SK-N-SH treated with all-trans-retinoic acid at 6 μM for 48 hours (cell line): Measurements from ENCODE around the gene ARID1B.

Experiments used
- ATAC-seq: fragments of 200-7000 bp; cut with Tn5 transposase; 3 replicates; pipeline ENCODE4 v1.9.1; 2020; ENCODE audit warnings: mild to moderate bottlenecking, moderate library complexity
- ARNTL ChIP-seq: fragments of 450-650 bp; formaldehyde crosslinking; IDR thresholded peaks from 2 replicates; pipeline ENCODE4 v1.5.0; 2020; ENCODE audit warnings: low read depth, mild to moderate bottlenecking, moderate library complexity, borderline replicate concordance
- BACH2 ChIP-seq: fragments of 250-450 bp; sonication (Bioruptor Pico); IDR thresholded peaks from 2 replicates; pipeline ENCODE4 v1.9.0; 2021; ENCODE audit warnings: mild to moderate bottlenecking, borderline replicate concordance
- CSDC2 ChIP-seq: fragments of 250-450 bp; sonication (Bioruptor Pico); IDR thresholded peaks from 2 replicates; pipeline ENCODE4 v1.5.0; 2020; ENCODE audit warnings: mild to moderate bottlenecking, moderate library complexity
- ESRRG ChIP-seq: fragments of 250-450 bp; sonication (Bioruptor Pico); IDR thresholded peaks from 2 replicates; pipeline ENCODE4 v1.6.1; 2021; ENCODE audit warnings: mild to moderate bottlenecking
- GLIS3 ChIP-seq: fragments of 250-450 bp; sonication (Bioruptor Pico); IDR thresholded peaks from 2 replicates; pipeline ENCODE4 v1.5.0; 2020; ENCODE audit warnings: mild to moderate bottlenecking, moderate library complexity
- ISL1 ChIP-seq: fragments of 250-450 bp; sonication (Bioruptor Pico); IDR thresholded peaks from 2 replicates; pipeline ENCODE4 v2.1.2; 2022; ENCODE audit warnings: mild to moderate bottlenecking, moderate library complexity
- OSR1 ChIP-seq: fragments of 250-450 bp; sonication (Bioruptor Pico); IDR thresholded peaks from 2 replicates; pipeline ENCODE4 v1.8.0; 2022; ENCODE audit warnings: moderate library complexity, mild to moderate bottlenecking, inconsistent platforms
- POU6F1 ChIP-seq: fragments of 250-450 bp; sonication (Bioruptor Pico); IDR thresholded peaks from 2 replicates; pipeline ENCODE4 v1.8.0; 2021; ENCODE audit warnings: low read depth, mild to moderate bottlenecking, moderate library complexity, borderline replicate concordance
- PPARA ChIP-seq: fragments of 250-450 bp; sonication (Bioruptor Pico); IDR thresholded peaks from 2 replicates; pipeline ENCODE4 v1.5.0; 2020; ENCODE audit warnings: mild to moderate bottlenecking, borderline replicate concordance
- RARB ChIP-seq: fragments of 250-450 bp; sonication (Bioruptor Pico); IDR thresholded peaks from 2 replicates; pipeline ENCODE4 v1.8.0; 2021; ENCODE audit warnings: mild to moderate bottlenecking, moderate library complexity
- SNAI2 ChIP-seq: fragments of 250-450 bp; sonication (Bioruptor Pico); IDR thresholded peaks from 2 replicates; pipeline ENCODE4 v1.5.0; 2020; ENCODE audit warnings: mild to moderate bottlenecking, moderate library complexity
- TCF4 ChIP-seq: fragments of 250-450 bp; sonication (Bioruptor Pico); IDR thresholded peaks from 2 replicates; pipeline ENCODE4 v1.8.0; 2021; ENCODE audit warnings: mild to moderate bottlenecking, moderate library complexity, borderline replicate concordance
- TOX ChIP-seq: fragments of 250-450 bp; sonication (Bioruptor Pico); IDR thresholded peaks from 2 replicates; pipeline ENCODE4 v1.8.0; 2021; ENCODE audit warnings: mild to moderate bottlenecking, moderate library complexity, borderline replicate concordance
- TSHZ2 ChIP-seq: fragments of 250-450 bp; sonication (Bioruptor Pico); IDR thresholded peaks from 2 replicates; pipeline ENCODE4 v1.5.0; 2020; ENCODE audit warnings: mild to moderate bottlenecking, moderate library complexity
- ZFP3 ChIP-seq: fragments of 250-450 bp; sonication (Bioruptor Pico); IDR thresholded peaks from 2 replicates; pipeline ENCODE4 v1.5.0; 2020; ENCODE audit warnings: mild to moderate bottlenecking, moderate library complexity
- ZFP30 ChIP-seq: fragments of 450-650 bp; formaldehyde crosslinking; IDR thresholded peaks from 2 replicates; pipeline ENCODE4 v1.5.0; 2022; ENCODE audit warnings: mild to moderate bottlenecking, moderate library complexity
- ZNF565 ChIP-seq: fragments of 450-650 bp; formaldehyde crosslinking; conservative IDR thresholded peaks from 2 replicates; pipeline ENCODE4 v1.5.0; 2020; ENCODE audit warnings: low read depth, mild to moderate bottlenecking, moderate library complexity
- ZNF70 ChIP-seq: fragments of 450-650 bp; formaldehyde crosslinking; IDR thresholded peaks from 2 replicates; pipeline ENCODE4 v1.5.0; 2020; ENCODE audit warnings: mild to moderate bottlenecking, moderate library complexity
- TF ChIP-seq, protein P1 (sequence below): fragments of 250-450 bp; sonication (Bioruptor Pico); IDR thresholded peaks from 2 replicates; pipeline ENCODE4 v1.5.1; 2020; ENCODE audit warnings: low read depth, mild to moderate bottlenecking, moderate library complexity
- TF ChIP-seq, protein P2 (sequence below): fragments of 250-450 bp; sonication (Bioruptor Pico); IDR thresholded peaks from 2 replicates; pipeline ENCODE4 v1.8.0; 2020; ENCODE audit warnings: mild to moderate bottlenecking, moderate library complexity, borderline replicate concordance

The ARID1B gene

GRCh38 chr6:157072128-157072527, 294.9 kb downstream of the ARID1B start:
- no peak for ATAC-seq
- TF ChIP-seq, protein P1, sequence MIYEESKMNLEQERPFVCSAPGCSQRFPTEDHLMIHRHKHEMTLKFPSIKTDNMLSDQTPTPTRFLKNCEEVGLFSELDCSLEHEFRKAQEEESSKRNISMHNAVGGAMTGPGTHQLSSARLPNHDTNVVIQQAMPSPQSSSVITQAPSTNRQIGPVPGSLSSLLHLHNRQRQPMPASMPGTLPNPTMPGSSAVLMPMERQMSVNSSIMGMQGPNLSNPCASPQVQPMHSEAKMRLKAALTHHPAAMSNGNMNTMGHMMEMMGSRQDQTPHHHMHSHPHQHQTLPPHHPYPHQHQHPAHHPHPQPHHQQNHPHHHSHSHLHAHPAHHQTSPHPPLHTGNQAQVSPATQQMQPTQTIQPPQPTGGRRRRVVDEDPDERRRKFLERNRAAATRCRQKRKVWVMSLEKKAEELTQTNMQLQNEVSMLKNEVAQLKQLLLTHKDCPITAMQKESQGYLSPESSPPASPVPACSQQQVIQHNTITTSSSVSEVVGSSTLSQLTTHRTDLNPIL (CRISPR knock-in tag), result no peak
- no peak for TF ChIP-seq BACH2 (CRISPR knock-in tag)
- TF ChIP-seq POU6F1 (CRISPR knock-in tag), result no peak
- TF ChIP-seq SNAI2, result no peak
- TF ChIP-seq, protein P2, sequence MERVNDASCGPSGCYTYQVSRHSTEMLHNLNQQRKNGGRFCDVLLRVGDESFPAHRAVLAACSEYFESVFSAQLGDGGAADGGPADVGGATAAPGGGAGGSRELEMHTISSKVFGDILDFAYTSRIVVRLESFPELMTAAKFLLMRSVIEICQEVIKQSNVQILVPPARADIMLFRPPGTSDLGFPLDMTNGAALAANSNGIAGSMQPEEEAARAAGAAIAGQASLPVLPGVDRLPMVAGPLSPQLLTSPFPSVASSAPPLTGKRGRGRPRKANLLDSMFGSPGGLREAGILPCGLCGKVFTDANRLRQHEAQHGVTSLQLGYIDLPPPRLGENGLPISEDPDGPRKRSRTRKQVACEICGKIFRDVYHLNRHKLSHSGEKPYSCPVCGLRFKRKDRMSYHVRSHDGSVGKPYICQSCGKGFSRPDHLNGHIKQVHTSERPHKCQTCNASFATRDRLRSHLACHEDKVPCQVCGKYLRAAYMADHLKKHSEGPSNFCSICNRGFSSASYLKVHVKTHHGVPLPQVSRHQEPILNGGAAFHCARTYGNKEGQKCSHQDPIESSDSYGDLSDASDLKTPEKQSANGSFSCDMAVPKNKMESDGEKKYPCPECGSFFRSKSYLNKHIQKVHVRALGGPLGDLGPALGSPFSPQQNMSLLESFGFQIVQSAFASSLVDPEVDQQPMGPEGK (CRISPR knock-in tag), result no peak
- TF ChIP-seq TSHZ2 (CRISPR knock-in tag), result no peak
- no peak for TF ChIP-seq PPARA (CRISPR knock-in tag)
- TF ChIP-seq ZNF70 (CRISPR knock-in tag), result no peak
- no peak for TF ChIP-seq OSR1 (CRISPR knock-in tag)
- TF ChIP-seq GLIS3, result no peak
- TF ChIP-seq RARB (CRISPR knock-in tag), result no peak

DNA sequence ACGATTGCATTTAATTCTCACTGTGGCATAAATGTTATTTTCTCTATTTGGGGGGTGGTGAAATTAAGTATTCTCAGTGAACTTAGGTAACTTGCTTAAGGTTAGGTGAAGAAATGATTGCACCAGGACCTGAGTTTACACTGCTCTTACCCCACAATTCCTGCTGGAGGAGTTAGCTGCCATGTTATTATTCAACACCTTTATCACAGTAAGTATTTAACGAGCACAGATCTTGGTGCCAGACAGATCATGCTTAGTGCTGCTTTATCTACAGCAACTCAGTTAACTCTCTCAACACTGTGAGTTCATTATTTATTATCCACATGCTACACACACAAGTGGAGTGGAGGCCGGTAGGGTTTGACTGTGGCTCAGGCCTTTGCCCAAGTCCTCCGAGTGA, 296.4 kb downstream of the ARID1B start:
- no peak for TF ChIP-seq ESRRG
- no peak for TF ChIP-seq PPARA (CRISPR knock-in tag)
- no peak for TF ChIP-seq SNAI2
- TF ChIP-seq TCF4 (CRISPR knock-in tag), result no peak
- TF ChIP-seq ZNF70 (CRISPR knock-in tag), result no peak
- no peak for TF ChIP-seq ZFP3
- ATAC-seq, result no peak

GRCh38 chr6:157074969-157075368, 297.8 kb downstream of the ARID1B start:
- TF ChIP-seq ISL1 (CRISPR knock-in tag) (peak; percentile 39), BACH2 (CRISPR knock-in tag) (no peak)
- ATAC-seq, result no peak

DNA sequence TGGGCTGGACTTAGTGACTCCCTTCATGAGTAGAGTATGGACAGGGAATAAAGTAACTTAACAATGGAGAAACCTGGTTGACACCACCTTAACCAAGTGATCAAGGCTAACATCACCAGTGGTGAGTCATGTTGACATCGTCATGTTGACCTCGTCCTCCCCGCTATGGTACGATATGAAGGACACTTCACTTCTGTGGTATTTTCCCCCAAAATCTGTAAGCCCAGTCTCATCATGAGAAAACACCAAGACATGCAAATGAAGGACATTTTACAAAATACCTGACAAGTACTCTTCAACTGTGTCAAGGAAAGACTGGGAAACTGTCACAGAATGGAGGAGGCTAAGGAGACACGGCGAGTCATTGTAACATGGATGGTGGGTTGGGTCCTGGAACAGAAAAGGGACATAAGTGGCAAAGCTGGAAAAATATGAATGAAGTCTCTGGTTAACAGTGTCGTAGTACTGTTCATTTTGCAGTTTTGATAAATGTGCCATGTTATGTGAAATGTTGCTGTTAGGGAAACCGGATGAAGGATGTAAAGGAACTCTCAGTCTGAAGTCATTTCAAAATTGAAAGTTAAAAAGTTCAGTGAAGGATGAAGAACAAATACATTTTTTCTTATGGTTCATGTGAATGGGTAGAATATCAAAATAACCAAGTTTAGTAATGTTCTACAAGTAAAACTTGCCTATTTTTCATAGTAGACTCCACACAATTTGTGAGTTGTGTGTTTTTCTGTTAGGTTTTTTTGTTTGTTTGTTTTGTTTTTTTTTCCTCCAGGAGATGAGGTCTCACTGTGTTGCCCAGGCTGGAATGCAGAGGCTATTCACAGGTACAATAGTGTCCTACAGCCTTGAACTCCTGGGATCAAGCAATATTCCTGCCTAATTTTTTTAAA, 298.6 kb downstream of the ARID1B start:
- no peak for TF ChIP-seq ARNTL
- TF ChIP-seq ZFP30, result no peak
- TF ChIP-seq ISL1 (CRISPR knock-in tag), result no peak
- no peak for TF ChIP-seq CSDC2
- TF ChIP-seq RARB (CRISPR knock-in tag), result no peak
- TF ChIP-seq OSR1 (CRISPR knock-in tag), result no peak
- no peak; the same call in 2 of the 3 replicates for ATAC-seq

- no peak for TF ChIP-seq ZNF565
- no peak for TF ChIP-seq ZFP30
- TF ChIP-seq TOX (CRISPR knock-in tag), result no peak
- TF ChIP-seq, all 23 proteins: peak for 0
- ATAC-seq, result no peak
Measured at GRCh38 chr6:157076451-157076822, 299.3 kb downstream of the ARID1B start.
